GM21381 (cell line): ENCODE data around the gene ABI1.

Experiments used
- ATAC-seq: cut with Tn5 transposase; IDR thresholded peaks from one replicate; pipeline ENCODE4 v1.9.1; 2021; ENCODE audit warnings: mild to moderate bottlenecking, moderate library complexity; ENCODE audit not compliant: unreplicated experiment

Gene ABI1

GRCh38 chr10:26776258-26776657, 84.5 kb downstream of the ABI1 start:
- no peak for ATAC-seq

- ATAC-seq = no peak
These were observed 87.1 kb downstream of the ABI1 start for GRCh38 chr10:26773633-26774032.

- no peak for ATAC-seq
These were observed 90.7 kb downstream of the ABI1 start for GRCh38 chr10:26770069-26770468.

- no peak for ATAC-seq
These were observed 95.2 kb downstream of the ABI1 start for GRCh38 chr10:26765549-26765948.

- ATAC-seq = no peak
These were observed 101.8 kb downstream of the ABI1 start for GRCh38 chr10:26759008-26759407.

- peak; percentile 96 for ATAC-seq
These were observed 105.3 kb downstream of the ABI1 start for GRCh38 chr10:26755443-26755903.

GRCh38 chr10:26746061-26746460, 114.7 kb downstream of the ABI1 start:
- no peak for ATAC-seq

GRCh38 chr10:26743841-26744240, 116.9 kb downstream of the ABI1 start:
- ATAC-seq = no peak

GRCh38 chr10:26743091-26743490, 117.7 kb downstream of the ABI1 start:
- ATAC-seq = no peak

- no peak for ATAC-seq
These were observed 119.4 kb downstream of the ABI1 start for GRCh38 chr10:26741368-26741767.

GRCh38 chr10:26739071-26739631, 121.6 kb downstream of the ABI1 start:
- peak; percentile 32 for ATAC-seq

GRCh38 chr10:26738301-26738911, 122.4 kb downstream of the ABI1 start:
- no peak for ATAC-seq

GRCh38 chr10:26737730-26738129, 123.0 kb downstream of the ABI1 start:
- peak; percentile 78 for ATAC-seq

GRCh38 chr10:26735435-26735834, 125.3 kb downstream of the ABI1 start:
- ATAC-seq = no peak

GRCh38 chr10:26733750-26734568, 126.8 kb downstream of the ABI1 start:
- ATAC-seq = no peak

- ATAC-seq = no peak
These were observed 130.2 kb downstream of the ABI1 start for GRCh38 chr10:26730552-26730951.

GRCh38 chr10:26729395-26729794, 131.4 kb downstream of the ABI1 start:
- no peak for ATAC-seq

- no peak for ATAC-seq
These were observed 131.8 kb downstream of the ABI1 start for GRCh38 chr10:26728957-26729356.

GRCh38 chr10:26727005-26727404, 133.8 kb downstream of the ABI1 start:
- no peak for ATAC-seq

GRCh38 chr10:26725837-26726727, 134.7 kb downstream of the ABI1 start:
- ATAC-seq = no peak

GRCh38 chr10:26723016-26723415, 137.7 kb downstream of the ABI1 start:
- ATAC-seq = no peak
